ENCODE results near the gene PPP4R4.
"Not testable (repeated sequence)": the region's sequence is repeated elsewhere in the genome, so short reads cannot be mapped to it uniquely, and the experiment has no call there.

The PPP4R4 gene

GRCh38 chr14:94180655-94181271, 6.6 kb downstream of the PPP4R4 start:
- DNase-seq, result no peak

GRCh38 chr14:94181835-94182234, 7.7 kb downstream of the PPP4R4 start:
- no peak for DNase-seq

GRCh38 chr14:94192536-94192935, 18.4 kb downstream of the PPP4R4 start:
- no peak for DNase-seq

GRCh38 chr14:94193776-94194175, 19.7 kb downstream of the PPP4R4 start:
- DNase-seq, result no peak

GRCh38 chr14:94196057-94196456, 21.9 kb downstream of the PPP4R4 start:
- DNase-seq, result no peak

GRCh38 chr14:94203473-94204210, 29.5 kb downstream of the PPP4R4 start:
- no peak for DNase-seq

- DNase-seq, result no peak
These were observed 38.9 kb downstream of the PPP4R4 start for GRCh38 chr14:94213021-94213420.

- DNase-seq, result no peak
These were observed 39.6 kb downstream of the PPP4R4 start for GRCh38 chr14:94213741-94214140.

- DNase-seq, result no peak
These were observed 43.0 kb downstream of the PPP4R4 start for GRCh38 chr14:94217116-94217515.

- DNase-seq, result not testable (repeated sequence)
These were observed 44.2 kb downstream of the PPP4R4 start for GRCh38 chr14:94218198-94218886.

- DNase-seq, result no peak
These were observed 49.9 kb downstream of the PPP4R4 start for GRCh38 chr14:94224040-94224439.

GRCh38 chr14:94225460-94226378, 51.6 kb downstream of the PPP4R4 start:
- no peak for DNase-seq

GRCh38 chr14:94227029-94227428, 52.9 kb downstream of the PPP4R4 start:
- DNase-seq, result no peak

GRCh38 chr14:94237046-94237445, 62.9 kb downstream of the PPP4R4 start:
- DNase-seq, result no peak

- DNase-seq, result no peak
These were observed 63.9 kb downstream of the PPP4R4 start for GRCh38 chr14:94237983-94238382.

GRCh38 chr14:94239406-94239805, 65.3 kb downstream of the PPP4R4 start:
- DNase-seq, result no peak

GRCh38 chr14:94244182-94244581, 70.1 kb downstream of the PPP4R4 start:
- no peak for DNase-seq

GRCh38 chr14:94264195-94264594, 90.1 kb downstream of the PPP4R4 start:
- DNase-seq, result not testable (repeated sequence)

- no peak for DNase-seq
These were observed 93.2 kb downstream of the PPP4R4 start for GRCh38 chr14:94267352-94267751.

GRCh38 chr14:94268582-94268981, 94.5 kb downstream of the PPP4R4 start:
- DNase-seq, result not testable (repeated sequence)

- no peak for DNase-seq
These were observed 95.0 kb downstream of the PPP4R4 start for GRCh38 chr14:94269156-94269555.

GRCh38 chr14:94276898-94277561, 102.9 kb downstream of the PPP4R4 start:
- DNase-seq, result not testable (repeated sequence)
